Esophagus muscularis mucosa (tissue), 4 donors: ENCODE data around the gene TTF1. TPM values are rescaled to one million over a fixed set of nuclear protein-coding genes. Genes with fewer than 3 reads are reported as not detected.

Experiments used
- DNase-seq: peaks from one replicate; pipeline ENCODE4 v3.0.0-alpha.2; 2017; ENCODE audit errors: extremely low spot score
- H3K27ac ChIP-seq, 4 donors: fragments of 200-600 bp; sonication (generic); replicated peaks in 1 of 4; 1 replicate in 3 of 4; 2 replicates in 1 of 4; pipeline ENCODE4 v1.5.1; 2016 to 2019; ENCODE audit warnings: mild to moderate bottlenecking in 1 of 4
- H3K27me3 ChIP-seq, 4 donors: fragments of 200-600 bp; sonication (generic); one replicate each; pipeline versions ENCODE4 v1.5.1 to v1.6.0; 2016 to 2019
- H3K36me3 ChIP-seq, 4 donors: fragments of 200-600 bp; sonication (generic); one replicate each; pipeline ENCODE4 v1.5.1; 2016 to 2019
- H3K4me1 ChIP-seq, 4 donors: fragments of 200-600 bp; sonication (generic); one replicate each; pipeline ENCODE4 v1.5.1; 2016 to 2019
- H3K4me3 ChIP-seq, 4 donors: fragments of 200-600 bp; sonication (generic); 1 replicate in 2 of 4; 2 replicates in 2 of 4; pipeline ENCODE4 v1.5.1; 2016 to 2019; ENCODE audit warnings: mild to moderate bottlenecking in 4 of 4, moderate library complexity in 1 of 4
- H3K9me3 ChIP-seq, 4 donors: fragments of 200-600 bp; sonication (generic); 1 replicate in 3 of 4; 2 replicates in 1 of 4; pipeline ENCODE4 v1.5.1; 2016 to 2019
- EP300 ChIP-seq: sonication (generic); formaldehyde crosslinking; IDR thresholded peaks from one replicate; pipeline ENCODE4 v1.6.1; 2017; ENCODE audit warnings: antibody characterized with exemption
- POLR2A ChIP-seq: fragments of 450-650 bp; IDR thresholded peaks from one replicate; pipeline ENCODE4 v1.6.1; 2017; ENCODE audit warnings: antibody characterized with exemption, moderate library complexity, mild to moderate bottlenecking, low read depth
- POLR2AphosphoS5 ChIP-seq, 2 donors: sonication (generic); formaldehyde crosslinking; IDR thresholded peaks; one replicate each; pipeline ENCODE4 v1.6.1; 2017; ENCODE audit warnings: antibody characterized with exemption in 2 of 2
- WGBS: methylation state at CpG from one replicate; pipeline ENCODE4 v1.1.5; 2018; 5-methylcytosine and 5-hydroxymethylcytosine counted together
- intact Hi-C: fragments of 100-400 bp; cut with DNase I; formaldehyde crosslinking; loops from one replicate; pipeline ENCODE4 v1.15.1; 2023
- total RNA-seq, 4 donors: library from RNA; depleted of rRNA; stranded (reverse); fragments of >200 nt; gene quantifications; one replicate each; pipeline versions ENCODE4 v1.1.0 to v1.2.1, GENCODE V29; 2016
- TF ChIP-seq, protein P1 (sequence below), 3 experiments: fragments of 200-600 bp in 2 of 3; fragments of 450-650 bp in 1 of 3; sonication (generic) in 2 of 3; IDR thresholded peaks; one replicate each; pipeline ENCODE4 v1.5.1; 2017 to 2019; ENCODE audit warnings: antibody characterized with exemption in 3 of 3, mild to moderate bottlenecking in 2 of 3, moderate library complexity in 1 of 3

Gene TTF1
- total RNA-seq, 4 donors from 2014 or later = 9.6 to 17.2 (median 12.8) TPM

DNA sequence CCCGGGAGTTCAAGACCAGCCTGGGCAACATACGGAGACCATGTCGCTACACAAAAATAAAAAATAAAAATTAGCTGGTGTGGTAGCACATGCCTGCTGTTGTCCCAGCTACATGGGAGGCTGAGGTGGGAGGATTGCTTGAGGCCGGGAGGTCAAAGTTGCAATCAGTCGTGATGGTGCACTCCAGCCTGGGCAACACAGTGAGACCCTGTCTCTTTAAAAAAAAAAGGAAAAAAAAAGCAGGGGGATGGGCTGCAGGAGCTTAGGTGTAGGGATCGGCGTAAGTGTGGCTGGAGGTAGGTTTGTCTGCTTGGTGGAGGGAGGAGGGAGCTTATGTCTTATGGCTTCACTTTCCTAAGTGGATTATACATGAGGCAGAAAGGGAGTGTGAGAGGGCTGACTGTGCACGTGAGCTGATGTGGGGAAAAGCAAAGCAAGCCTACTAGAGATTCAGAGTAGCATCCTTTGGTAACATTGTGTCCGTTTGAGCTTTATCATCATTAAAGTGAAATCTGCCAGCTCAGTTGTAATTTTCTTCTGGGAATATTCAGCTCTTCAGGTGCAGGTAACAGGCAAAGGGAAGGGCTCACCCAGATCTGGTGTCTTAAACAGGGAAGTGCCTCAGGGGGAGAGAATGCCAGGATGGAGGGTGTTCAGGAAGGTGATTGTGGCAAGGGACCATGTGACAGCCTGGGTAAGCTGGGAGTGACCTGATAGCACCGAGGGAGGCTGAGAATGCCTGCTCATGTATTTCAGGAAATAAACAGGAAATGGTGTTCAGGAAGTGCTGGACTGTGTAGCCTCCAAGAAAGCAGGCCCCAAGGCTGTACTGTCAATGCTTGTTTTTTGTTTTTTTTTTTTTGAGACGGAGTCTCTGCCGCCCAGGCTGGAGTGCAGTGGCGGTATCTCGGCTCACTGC, 34.2 kb downstream of the TTF1 start:
- Histone ChIP-seq H3K9me3 (no peaks in the 10 kb centered on the region), H3K27ac (peak overlapping the region; percentile 38 to 68 (median 46)), H3K27me3 (no peaks in the 10 kb centered on the region), H3K4me3 (no peak overlapping the region), H3K36me3 (peaks cover 0 to 31% (median 25%) of the 10 kb centered on the region in 4 donors), H3K4me1 (peaks cover 0 to 11% (median 4%) of the 10 kb centered on the region in 4 donors)
- DNase-seq = no peak
- intact Hi-C loops = no loop called here
- TF ChIP-seq EP300 (no peak), POLR2AphosphoS5 (IDR thresholded peaks at IDR 0.05) (peak; percentile 48 to 63), POLR2A (no peak)
- TF ChIP-seq, protein P1, sequence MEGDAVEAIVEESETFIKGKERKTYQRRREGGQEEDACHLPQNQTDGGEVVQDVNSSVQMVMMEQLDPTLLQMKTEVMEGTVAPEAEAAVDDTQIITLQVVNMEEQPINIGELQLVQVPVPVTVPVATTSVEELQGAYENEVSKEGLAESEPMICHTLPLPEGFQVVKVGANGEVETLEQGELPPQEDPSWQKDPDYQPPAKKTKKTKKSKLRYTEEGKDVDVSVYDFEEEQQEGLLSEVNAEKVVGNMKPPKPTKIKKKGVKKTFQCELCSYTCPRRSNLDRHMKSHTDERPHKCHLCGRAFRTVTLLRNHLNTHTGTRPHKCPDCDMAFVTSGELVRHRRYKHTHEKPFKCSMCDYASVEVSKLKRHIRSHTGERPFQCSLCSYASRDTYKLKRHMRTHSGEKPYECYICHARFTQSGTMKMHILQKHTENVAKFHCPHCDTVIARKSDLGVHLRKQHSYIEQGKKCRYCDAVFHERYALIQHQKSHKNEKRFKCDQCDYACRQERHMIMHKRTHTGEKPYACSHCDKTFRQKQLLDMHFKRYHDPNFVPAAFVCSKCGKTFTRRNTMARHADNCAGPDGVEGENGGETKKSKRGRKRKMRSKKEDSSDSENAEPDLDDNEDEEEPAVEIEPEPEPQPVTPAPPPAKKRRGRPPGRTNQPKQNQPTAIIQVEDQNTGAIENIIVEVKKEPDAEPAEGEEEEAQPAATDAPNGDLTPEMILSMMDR (IDR thresholded peaks at IDR 0.05) = no peak
- WGBS = 65% methylated on average over 14 of the region's 14 CpGs

DNA sequence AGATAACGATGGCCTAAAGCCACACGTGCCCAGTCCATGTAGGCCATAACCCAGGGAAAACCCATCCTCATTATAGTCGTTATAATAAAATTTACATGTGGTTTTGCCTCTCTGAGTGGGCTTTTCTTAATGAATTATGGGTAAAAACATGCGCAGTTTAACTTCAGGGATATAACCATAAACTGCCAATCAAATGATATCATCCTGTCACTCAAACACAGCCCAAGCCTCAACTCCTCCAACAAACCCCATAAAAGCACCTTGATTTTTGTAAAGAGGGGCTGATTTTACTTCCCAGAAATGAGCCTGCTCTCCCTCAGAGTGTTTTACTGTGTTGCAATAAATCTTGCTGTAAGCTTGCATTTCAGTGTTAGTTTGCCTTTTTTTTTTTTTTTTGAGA, 36.0 kb downstream of the TTF1 start:
- 94% methylated on average over 4 of the region's 4 CpGs for WGBS
- peaks cover 0 to 11% (median 4%) of the 10 kb centered on the region in 4 donors for H3K4me1 ChIP-seq
- H3K36me3 ChIP-seq = peaks cover 0 to 13% (median 6%) of the 10 kb centered on the region in 4 donors
- no peak for DNase-seq
- no peaks in the 10 kb centered on the region for H3K9me3 ChIP-seq
- H3K27ac ChIP-seq = no peak overlapping the region
- H3K4me3 ChIP-seq = no peak overlapping the region
- H3K27me3 ChIP-seq = no peaks in the 10 kb centered on the region
- no peak for TF ChIP-seq EP300
- TF ChIP-seq, protein P1 (IDR thresholded peaks at IDR 0.05) = no peak
- TF ChIP-seq POLR2A = no peak
- no peak for TF ChIP-seq POLR2AphosphoS5 (IDR thresholded peaks at IDR 0.05)
- intact Hi-C loops = no loop called here

DNA sequence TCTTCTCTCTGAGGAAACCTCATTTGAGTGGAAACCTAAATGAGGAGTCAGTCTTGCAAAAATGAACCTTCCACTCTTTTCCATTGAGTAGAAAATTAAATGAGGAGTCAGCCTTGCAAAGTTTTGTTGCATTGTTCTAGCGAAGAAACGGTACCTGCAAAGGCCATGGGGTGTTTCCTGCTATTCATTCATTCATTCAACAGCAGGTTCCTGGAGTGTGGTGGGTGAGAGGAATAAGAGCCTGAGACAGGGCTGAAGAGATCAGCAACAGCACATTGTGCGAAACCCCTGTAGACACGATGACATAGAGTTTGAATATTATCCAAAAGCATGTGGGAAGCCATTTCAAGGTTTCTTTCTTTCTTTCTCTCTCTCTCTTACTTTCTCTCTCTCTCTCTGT, 37.2 kb downstream of the TTF1 start:
- no peak for TF ChIP-seq POLR2AphosphoS5 (IDR thresholded peaks at IDR 0.05)
- TF ChIP-seq, protein P1 (IDR thresholded peaks at IDR 0.05) = no peak
- no peak for TF ChIP-seq EP300
- no peak for TF ChIP-seq POLR2A
- Histone ChIP-seq H3K27me3 (no peaks in the 10 kb centered on the region), H3K4me3 (no peak overlapping the region), H3K4me1 (peaks cover 0 to 11% (median 4%) of the 10 kb centered on the region in 4 donors), H3K36me3 (peaks cover 0 to 1% (median 0%) of the 10 kb centered on the region in 4 donors), H3K27ac (no peak overlapping the region), H3K9me3 (no peaks in the 10 kb centered on the region)
- intact Hi-C loops = no loop called here
- no peak for DNase-seq
- WGBS = 85% methylated on average over 4 of the region's 4 CpGs

DNA sequence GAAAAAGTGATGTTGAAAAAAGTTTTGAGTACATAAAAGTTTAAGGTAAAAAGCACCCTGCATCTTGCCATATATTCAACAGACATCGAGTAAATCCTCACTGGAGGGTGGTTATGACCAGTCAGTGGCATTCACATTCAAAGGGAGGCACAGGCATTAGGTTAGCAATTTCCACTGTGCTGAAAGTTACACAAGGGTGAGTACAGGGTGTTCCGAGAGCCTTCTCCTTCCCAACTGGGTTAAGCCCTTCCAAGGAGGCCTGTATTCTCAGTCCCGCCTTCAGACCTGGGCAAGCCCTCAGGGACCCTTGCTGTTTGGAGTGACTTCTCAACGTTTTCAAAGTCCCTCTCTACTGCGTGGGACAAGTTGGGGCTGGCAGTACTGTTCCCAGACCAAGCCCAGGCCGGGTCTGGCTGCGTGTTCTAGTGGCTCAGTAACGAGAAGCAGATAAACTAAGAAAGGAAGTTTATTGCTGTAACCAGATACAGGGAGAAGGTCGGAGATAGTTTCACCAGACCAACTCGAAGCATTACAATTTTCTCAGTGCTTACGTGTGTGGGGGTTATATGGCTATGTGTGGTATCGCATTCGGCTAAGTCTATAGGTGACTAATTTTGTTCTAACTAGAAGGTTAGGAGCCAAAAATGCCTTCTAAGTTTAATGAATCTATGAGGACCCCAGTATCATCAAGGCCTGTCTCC, 38.9 kb downstream of the TTF1 start:
- Histone ChIP-seq H3K4me1 (peaks cover 0 to 3% (median 0%) of the 10 kb centered on the region in 4 donors), H3K36me3 (no peaks in the 10 kb centered on the region), H3K27me3 (no peaks in the 10 kb centered on the region), H3K27ac (no peak overlapping the region), H3K4me3 (no peak overlapping the region), H3K9me3 (no peaks in the 10 kb centered on the region)
- TF ChIP-seq, protein P1 (IDR thresholded peaks at IDR 0.05) = no peak
- no peak for TF ChIP-seq POLR2AphosphoS5 (IDR thresholded peaks at IDR 0.05)
- TF ChIP-seq EP300 = no peak
- TF ChIP-seq POLR2A = no peak
- intact Hi-C loops = no loop called here
- 78% methylated on average over 13 of the region's 13 CpGs for WGBS
- no peak for DNase-seq
